ENCODE results near the gene OR2M4. TPM values are rescaled to one million over a fixed set of nuclear protein-coding genes. Genes with fewer than 3 reads are reported as not detected.

The OR2M4 gene
- total RNA-seq, 1 experiment from 2014 or later: not detected

DNA sequence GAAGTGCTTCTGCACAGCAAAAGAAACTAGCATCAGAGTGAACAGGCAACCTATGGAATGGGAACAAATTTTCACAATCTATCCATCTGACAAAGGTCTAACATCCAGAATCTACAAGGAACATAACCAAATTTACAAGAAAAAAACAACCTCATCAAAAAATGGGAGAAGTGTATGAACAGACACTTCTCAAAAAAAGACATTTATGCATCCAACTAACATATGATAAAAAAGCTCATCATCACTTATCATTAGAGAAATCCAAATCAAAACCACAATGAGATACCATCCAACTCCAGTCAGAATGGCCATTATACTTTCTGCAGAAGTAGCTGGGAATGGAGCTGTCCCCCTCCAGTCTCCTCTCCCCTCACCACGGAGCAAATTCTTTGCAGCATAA is 37.1 kb upstream of the OR2M4 start:
- Mint-ChIP-seq H3K9me3 (ENCODE audit: unreplicated experiment) (peaks cover 20% of the 10 kb centered on the region), H3K4me1 (ENCODE audit: insufficient read depth, unreplicated experiment) (peaks cover 9% of the 10 kb centered on the region), H3K4me3 (ENCODE audit: unreplicated experiment) (no peak overlapping the region), H3K36me3 (ENCODE audit: insufficient read depth, unreplicated experiment) (no peaks in the 10 kb centered on the region), H3K27ac (ENCODE audit: low read depth, unreplicated experiment) (no peak overlapping the region), H3K27me3 (ENCODE audit: insufficient read depth, unreplicated experiment) (no peaks in the 10 kb centered on the region)
- intact Hi-C loops (cut with micrococcal nuclease): no loop called here
- BruUV-seq (replicated peaks): no TSS peak
- TF ChIP-seq, protein P1, sequence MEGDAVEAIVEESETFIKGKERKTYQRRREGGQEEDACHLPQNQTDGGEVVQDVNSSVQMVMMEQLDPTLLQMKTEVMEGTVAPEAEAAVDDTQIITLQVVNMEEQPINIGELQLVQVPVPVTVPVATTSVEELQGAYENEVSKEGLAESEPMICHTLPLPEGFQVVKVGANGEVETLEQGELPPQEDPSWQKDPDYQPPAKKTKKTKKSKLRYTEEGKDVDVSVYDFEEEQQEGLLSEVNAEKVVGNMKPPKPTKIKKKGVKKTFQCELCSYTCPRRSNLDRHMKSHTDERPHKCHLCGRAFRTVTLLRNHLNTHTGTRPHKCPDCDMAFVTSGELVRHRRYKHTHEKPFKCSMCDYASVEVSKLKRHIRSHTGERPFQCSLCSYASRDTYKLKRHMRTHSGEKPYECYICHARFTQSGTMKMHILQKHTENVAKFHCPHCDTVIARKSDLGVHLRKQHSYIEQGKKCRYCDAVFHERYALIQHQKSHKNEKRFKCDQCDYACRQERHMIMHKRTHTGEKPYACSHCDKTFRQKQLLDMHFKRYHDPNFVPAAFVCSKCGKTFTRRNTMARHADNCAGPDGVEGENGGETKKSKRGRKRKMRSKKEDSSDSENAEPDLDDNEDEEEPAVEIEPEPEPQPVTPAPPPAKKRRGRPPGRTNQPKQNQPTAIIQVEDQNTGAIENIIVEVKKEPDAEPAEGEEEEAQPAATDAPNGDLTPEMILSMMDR (IDR thresholded peaks at IDR 0.05; ENCODE audit: unreplicated experiment): no peak
- ChIA-PET POLR2A (interaction anchor here (0.5 kb wide), 1 partner anchor 502 kb away, joined by 4 read pairs; no protein-coding TSS in a partner anchor), CTCF (no interaction called here)
- DNase-seq (ENCODE audit: unreplicated experiment): no peak

DNA sequence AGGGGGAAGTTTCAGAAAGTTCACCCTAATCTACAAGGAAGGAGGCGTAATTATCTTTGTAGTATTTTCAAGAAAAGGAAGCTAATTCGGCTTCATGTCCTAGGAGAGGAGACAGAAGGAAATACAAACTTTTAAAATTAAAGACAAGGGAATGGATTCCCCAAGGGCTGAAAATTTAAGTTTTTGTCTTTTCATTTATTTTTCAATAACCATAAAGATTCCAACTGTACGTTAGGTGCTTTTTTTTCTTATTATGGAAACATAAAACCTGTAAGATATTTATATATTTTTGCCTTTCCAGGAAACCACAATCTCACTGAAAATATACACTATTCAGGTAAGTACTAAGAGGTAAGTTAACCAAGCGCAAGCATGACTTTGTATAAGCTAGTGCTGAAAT is 34.3 kb upstream of the OR2M4 start, which contains the start of gene OR2M3:
Gene OR2M3, plus strand, starts transcription at position 301 of the 400 bp plus-strand sequence. CDS start 5,803 bp downstream, outside the sequence.
- TF ChIP-seq, protein P1 (IDR thresholded peaks at IDR 0.05; ENCODE audit: unreplicated experiment): no peak
- Mint-ChIP-seq H3K36me3 (ENCODE audit: insufficient read depth, unreplicated experiment) (no peaks in the 10 kb centered on the region), H3K27me3 (ENCODE audit: insufficient read depth, unreplicated experiment) (no peaks in the 10 kb centered on the region), H3K9me3 (ENCODE audit: unreplicated experiment) (peaks cover 15% of the 10 kb centered on the region), H3K4me3 (ENCODE audit: unreplicated experiment) (no peak within 1 kb of the TSS), H3K4me1 (ENCODE audit: insufficient read depth, unreplicated experiment) (peaks cover 9% of the 10 kb centered on the region), H3K27ac (ENCODE audit: low read depth, unreplicated experiment) (no peak within 1 kb of the TSS)
- no peak for DNase-seq (ENCODE audit: unreplicated experiment)
- BruUV-seq (replicated peaks): no TSS peak
- ChIA-PET CTCF (interaction anchor here (0.8 kb wide), 1 partner anchor 47 kb away, joined by 3 read pairs; no protein-coding TSS in a partner anchor), POLR2A (no interaction called here)
- intact Hi-C loops (cut with micrococcal nuclease): no loop called here

DNA sequence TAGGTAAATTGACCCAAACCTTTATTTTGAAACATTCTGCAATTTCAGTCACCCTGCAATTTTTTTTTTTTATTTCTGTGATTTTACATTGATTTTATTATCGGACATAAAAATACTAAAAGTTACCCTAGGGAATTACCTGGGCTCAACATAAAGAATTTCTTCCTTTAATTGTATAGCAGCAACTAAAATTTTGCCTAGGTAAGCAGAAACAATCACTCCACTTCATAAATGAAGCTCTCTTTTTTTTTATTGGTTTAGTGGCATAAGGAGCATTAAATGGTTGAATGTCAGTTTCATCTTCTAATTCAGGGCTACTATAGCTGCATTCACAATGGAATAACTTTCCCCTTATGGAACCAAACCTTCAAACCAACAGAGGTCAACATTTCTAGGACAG is 15.3 kb upstream of the OR2M4 start:
- no peaks in the 10 kb centered on the region for H3K9me3 Mint-ChIP-seq (ENCODE audit: unreplicated experiment)
- no peak for DNase-seq (ENCODE audit: unreplicated experiment)
- no peaks in the 10 kb centered on the region for H3K4me1 Mint-ChIP-seq (ENCODE audit: insufficient read depth, unreplicated experiment)
- H3K36me3 Mint-ChIP-seq (ENCODE audit: insufficient read depth, unreplicated experiment): no peaks in the 10 kb centered on the region
- POLR2A ChIA-PET: interaction anchor here (0.7 kb wide), 1 partner anchor 173 kb away, joined by 3 read pairs; no protein-coding TSS in a partner anchor
- intact Hi-C loops (cut with micrococcal nuclease): no loop called here
- CTCF ChIA-PET: interaction anchor here (0.5 to 1.0 kb wide), 2 partner anchors 16 to 287 kb away, joined by 3 read pairs; no protein-coding TSS in a partner anchor
- TF ChIP-seq, protein P1 (IDR thresholded peaks at IDR 0.05; ENCODE audit: unreplicated experiment): no peak
- H3K4me3 Mint-ChIP-seq (ENCODE audit: unreplicated experiment): no peak overlapping the region
- no peaks in the 10 kb centered on the region for H3K27me3 Mint-ChIP-seq (ENCODE audit: insufficient read depth, unreplicated experiment)
- H3K27ac Mint-ChIP-seq (ENCODE audit: low read depth, unreplicated experiment): no peak overlapping the region
- BruUV-seq (replicated peaks): no TSS peak

DNA sequence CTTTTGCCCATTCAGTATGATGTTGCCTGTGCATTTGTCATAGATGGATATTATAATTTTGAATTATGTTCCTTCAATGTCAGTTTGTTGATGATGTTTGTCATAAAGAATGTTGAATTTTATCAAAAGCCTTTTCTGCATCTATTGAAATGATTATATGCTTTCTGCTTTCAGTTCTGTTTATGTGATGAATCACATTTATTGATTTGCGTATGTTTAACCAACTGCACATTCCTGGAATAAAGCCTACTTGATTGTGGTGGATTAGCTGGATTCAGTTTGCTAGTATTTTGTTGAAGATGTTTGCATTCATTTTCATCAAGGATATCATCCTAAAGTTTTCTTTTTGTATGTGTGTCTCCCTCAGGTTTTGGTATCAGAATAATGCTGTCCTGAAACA is 5.7 kb upstream of the OR2M4 start:
- no peak for DNase-seq (ENCODE audit: unreplicated experiment)
- POLR2A ChIA-PET: no interaction called here
- no peaks in the 10 kb centered on the region for H3K4me1 Mint-ChIP-seq (ENCODE audit: insufficient read depth, unreplicated experiment)

More for the DNA sequence above, 5.7 kb upstream of the OR2M4 start:
- TF ChIP-seq, protein P1 (IDR thresholded peaks at IDR 0.05; ENCODE audit: unreplicated experiment): no peak
- Mint-ChIP-seq H3K9me3 (ENCODE audit: unreplicated experiment) (peaks cover 15% of the 10 kb centered on the region), H3K27me3 (ENCODE audit: insufficient read depth, unreplicated experiment) (no peaks in the 10 kb centered on the region), H3K36me3 (ENCODE audit: insufficient read depth, unreplicated experiment) (no peaks in the 10 kb centered on the region), H3K27ac (ENCODE audit: low read depth, unreplicated experiment) (no peak overlapping the region), H3K4me3 (ENCODE audit: unreplicated experiment) (no peak overlapping the region)
- BruUV-seq (replicated peaks): no TSS peak
- CTCF ChIA-PET: interaction anchor here (0.6 kb wide), 1 partner anchor 468 kb away, joined by 3 read pairs; no protein-coding TSS in a partner anchor
- intact Hi-C loops (cut with micrococcal nuclease): no loop called here

Measured in MCF 10A (cell line).